Endothelial cell of umbilical vein (primary cell): ENCODE results near the gene COQ9. TPM values are rescaled to one million over a fixed set of nuclear protein-coding genes. Genes with fewer than 3 reads are reported as not detected.

ENCODE experiments used
- BruUV-seq: library from RNA; stranded (reverse); fragments of 400-500 nt; replicated peaks from 2 replicates; lab custom pipeline; 2021; lab: Mats Ljungman, UMichigan
- CTCF ChIA-PET: fragments of 300-600, 350-600 bp; sonication (Branson Sonifier 250); formaldehyde crosslinking; loops from one replicate; lab custom pipeline; 2021; ENCODE audit warnings: antibody characterized with exemption, inconsistent platforms; lab: Charles Lee
- POLR2A ChIA-PET: fragments of 300-600, 350-600 bp; sonication (Branson Sonifier 250); formaldehyde crosslinking; loops from one replicate; lab custom pipeline; 2021; ENCODE audit warnings: antibody characterized with exemption, inconsistent platforms; lab: Charles Lee
- DNase-seq: peaks from one replicate; pipeline ENCODE4 v3.0.0-alpha.2; 2011; ENCODE audit warnings: low read depth, low spot score
- FAIRE-seq: peaks from 2 replicates; lab custom pipeline; 2011; peaks lifted over from hg19 to GRCh38; lab: Jason Lieb, UNC
- H2AFZ ChIP-seq: 2 replicates; pipeline ENCODE4 v1.6.0; 2012; ENCODE audit warnings: low read depth, low read length, control low read depth, inconsistent platforms
- H3K27ac ChIP-seq: 2 replicates; pipeline ENCODE4 v1.5.1; 2011; ENCODE audit warnings: low read depth, mild to moderate bottlenecking, control low read depth, low read length, moderate library complexity; ENCODE audit not compliant: insufficient read depth
- H3K27me3 ChIP-seq, 2 experiments: 2 replicates each; pipeline versions ENCODE4 v1.6.0 to v1.6.1; 2011; ENCODE audit warnings: low read length in 2 of 2, mixed read lengths in 1 of 2; ENCODE audit not compliant: control insufficient read depth in 2 of 2, insufficient read depth in 2 of 2
- H3K36me3 ChIP-seq, 2 experiments: 2 replicates in 1 of 2; 3 replicates in 1 of 2; pipeline ENCODE4 v1.5.1; 2011; ENCODE audit warnings: low read length in 2 of 2, mild to moderate bottlenecking in 1 of 2, moderate library complexity in 1 of 2; ENCODE audit not compliant: control insufficient read depth in 2 of 2, insufficient read depth in 2 of 2; ENCODE audit errors: extremely low read depth in 1 of 2
- H3K4me1 ChIP-seq: 3 replicates; pipeline ENCODE4 v1.5.1; 2011; ENCODE audit warnings: mild to moderate bottlenecking, low read length; ENCODE audit not compliant: control insufficient read depth, insufficient read depth; ENCODE audit errors: extremely low read depth
- H3K4me2 ChIP-seq: 2 replicates; pipeline ENCODE4 v1.6.1; 2011; ENCODE audit warnings: low read length, control low read depth, mixed read lengths; ENCODE audit not compliant: insufficient read depth
- H3K4me3 ChIP-seq, 3 experiments: fragments of 200-600 bp in 1 of 3; sonication (generic), shearing (Covaris generic) in 1 of 3; replicated peaks in 1 of 3; 2 replicates each; pipeline ENCODE4 v1.5.1; 2011 to 2016; ENCODE audit warnings: control low read depth in 3 of 3, low read length in 3 of 3, mild to moderate bottlenecking in 2 of 3, inconsistent platforms in 1 of 3, low read depth in 1 of 3, moderate library complexity in 1 of 3; ENCODE audit not compliant: insufficient read depth in 1 of 3
- H3K79me2 ChIP-seq: 2 replicates; pipeline ENCODE4 v1.6.0; 2012; ENCODE audit warnings: low read length, inconsistent platforms; ENCODE audit not compliant: control insufficient read depth, insufficient read depth
- H3K9ac ChIP-seq: replicated peaks from 2 replicates; pipeline ENCODE3; 2011; ENCODE audit warnings: low read length, control low read depth; ENCODE audit not compliant: insufficient read depth; ENCODE audit errors: extremely low read depth
- H3K9me1 ChIP-seq: replicated peaks from 3 replicates; pipeline ENCODE4 v1.6.0; 2011; ENCODE audit warnings: mild to moderate bottlenecking, low read length; ENCODE audit not compliant: control insufficient read depth, insufficient read depth; ENCODE audit errors: extremely low read depth
- H3K9me3 ChIP-seq: replicated peaks from 2 replicates; pipeline ENCODE4 v1.5.1; 2012; ENCODE audit warnings: low read length, inconsistent platforms; ENCODE audit not compliant: control insufficient read depth, insufficient read depth
- H4K20me1 ChIP-seq: replicated peaks from 2 replicates; pipeline ENCODE3; 2011; ENCODE audit warnings: mild to moderate bottlenecking, low read length; ENCODE audit not compliant: control insufficient read depth, insufficient read depth; ENCODE audit errors: extremely low read depth
- CTCF ChIP-seq, 2 donors: IDR thresholded peaks; 1 replicate in 1 of 2; 2 replicates in 1 of 2; pipeline ENCODE4 v1.5.1; 2011; ENCODE audit warnings: low read length in 2 of 2, mild to moderate bottlenecking in 2 of 2, moderate library complexity in 2 of 2, control low read depth in 1 of 2, inconsistent platforms in 1 of 2, low read depth in 1 of 2; ENCODE audit not compliant: insufficient read depth in 1 of 2; ENCODE audit errors: extremely low read depth in 1 of 2
- EZH2 ChIP-seq: IDR thresholded peaks from 2 replicates; pipeline ENCODE4 v1.6.1; 2012; ENCODE audit warnings: borderline replicate concordance, low read depth, mild to moderate bottlenecking, moderate library complexity, low read length, inconsistent platforms; ENCODE audit not compliant: severe bottlenecking
- FOS ChIP-seq: IDR thresholded peaks from 2 replicates; pipeline ENCODE4 v1.6.1; 2011; ENCODE audit warnings: mild to moderate bottlenecking, low read length, moderate library complexity, borderline replicate concordance; ENCODE audit not compliant: insufficient read depth
- GATA2 ChIP-seq: IDR thresholded peaks from 2 replicates; pipeline ENCODE4 v1.7.0; 2011; ENCODE audit warnings: low read depth, mild to moderate bottlenecking, moderate library complexity, mixed read lengths, low read length; ENCODE audit not compliant: insufficient read length, insufficient read depth
- JUN ChIP-seq: IDR thresholded peaks from 2 replicates; pipeline ENCODE4 v1.6.1; 2011; ENCODE audit warnings: borderline replicate concordance, low read depth; ENCODE audit not compliant: insufficient read length, insufficient read depth
- MYC ChIP-seq: IDR thresholded peaks from one replicate; pipeline ENCODE4 v1.6.1; 2011; ENCODE audit warnings: mild to moderate bottlenecking, low read depth, low read length
- POLR2A ChIP-seq: IDR thresholded peaks from 2 replicates; pipeline ENCODE4 v1.6.1; 2012; ENCODE audit warnings: low read depth, mild to moderate bottlenecking, control low read depth, low read length
- POLR2AphosphoS5 ChIP-seq: IDR thresholded peaks from 2 replicates; pipeline ENCODE4 v1.6.1; 2012; ENCODE audit warnings: low read depth, mild to moderate bottlenecking, control low read depth, low read length, moderate library complexity; ENCODE audit not compliant: insufficient read depth
- dilution Hi-C: fragments of 300-500 bp; cut with MboI; formaldehyde crosslinking; loops from one replicate; pipeline ENCODE4 v1.15.0; 2019; ENCODE audit warnings: low sequenced_read_pairs; ENCODE audit not compliant: extremely low pct_ligation_motif_present
- intact Hi-C: fragments of 100-400 bp; cut with micrococcal nuclease; formaldehyde crosslinking; loops from one replicate; pipeline ENCODE4 v1.10.0; 2022
- polyA plus RNA-seq, 4 experiments: library from polyadenylated mRNA; depleted of rRNA in 3 of 4; stranded (reverse) in 3 of 4; unstranded in 1 of 4; fragments of >200 nt; gene quantifications; 2 replicates each; pipeline versions ENCODE4 v1.2.1 to v1.2.3, GENCODE V29; 2011 to 2012; ENCODE audit warnings: missing spikeins in 1 of 4
- total RNA-seq: library from RNA; stranded (reverse); gene quantifications from 2 replicates; pipeline ENCODE4 v1.2.3, GENCODE V29; 2021
- TF ChIP-seq, protein P1 (sequence below): IDR thresholded peaks from 2 replicates; pipeline ENCODE4 v1.6.1; 2011; ENCODE audit not compliant: insufficient read depth, insufficient read length

COQ9 gene
- total and polyA plus RNA-seq, 2 donors (not counting 3 experiments of a cell fraction or from before 2014, with no cell fraction given): 42.5 to 78.3 TPM

GRCh38 chr16:57479976-57480753 is 32.9 kb downstream of the COQ9 start:
- intact Hi-C loops: loop anchor here (10.0 kb wide), 1 partner anchor 165 kb away; no protein-coding TSS in a partner anchor
- no TSS peak for BruUV-seq

DNA sequence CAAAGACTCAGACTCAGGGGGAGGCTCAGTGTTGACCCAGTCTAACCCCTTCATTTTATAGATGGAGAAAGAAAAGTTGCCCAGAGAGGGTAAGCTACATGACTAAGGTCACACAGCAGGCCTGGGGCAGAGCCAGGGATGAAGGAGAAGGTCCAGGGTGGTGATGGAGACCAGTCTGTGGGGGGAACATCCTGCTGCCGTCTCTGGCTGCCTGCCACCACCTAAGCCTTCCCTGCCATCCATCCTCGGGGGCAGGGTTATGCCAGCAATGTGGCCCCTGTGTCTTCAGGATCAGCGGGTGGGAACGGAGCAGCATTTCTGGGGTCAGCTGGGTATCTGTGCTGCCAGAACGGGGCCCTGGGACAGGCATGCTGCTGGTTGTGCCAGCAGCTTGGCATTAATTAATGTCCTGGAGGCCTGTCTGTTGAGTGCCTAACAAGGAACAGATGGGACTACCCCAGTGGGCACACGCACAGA is 33.5 kb downstream of the COQ9 start:
- ChIA-PET CTCF (interaction anchor here (0.9 to 1.4 kb wide), 3 partner anchors 16 to 39 kb away, joined by 3 to 8 read pairs (median 3); partner anchors contain the start of gene POLR2C), POLR2A (no interaction called here)
- Histone ChIP-seq H4K20me1 (no peaks in the 10 kb centered on the region), H3K4me3 (no peak overlapping the region), H3K79me2 (peaks cover 15% of the 10 kb centered on the region), H2AFZ (no peak overlapping the region), H3K9me3 (no peaks in the 10 kb centered on the region), H3K36me3 (no peaks in the 10 kb centered on the region), H3K27ac (no peak overlapping the region), H3K27me3 (no peaks in the 10 kb centered on the region), H3K4me1 (peaks cover 26% of the 10 kb centered on the region), H3K9me1 (no peaks in the 10 kb centered on the region), H3K9ac (no peak overlapping the region), H3K4me2 (no peak overlapping the region)
- FAIRE-seq (no peak), DNase-seq (no peak)
- no TSS peak for BruUV-seq
- dilution Hi-C loops (no loop called here), intact Hi-C loops (no loop called here)
- TF ChIP-seq, protein P1, sequence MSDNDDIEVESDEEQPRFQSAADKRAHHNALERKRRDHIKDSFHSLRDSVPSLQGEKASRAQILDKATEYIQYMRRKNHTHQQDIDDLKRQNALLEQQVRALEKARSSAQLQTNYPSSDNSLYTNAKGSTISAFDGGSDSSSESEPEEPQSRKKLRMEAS: no peak
- TF ChIP-seq POLR2AphosphoS5: no peak
- TF ChIP-seq GATA2: no peak
- TF ChIP-seq POLR2A: no peak
- TF ChIP-seq EZH2: no peak
- no peak for TF ChIP-seq MYC
- TF ChIP-seq FOS: no peak
- no peak for TF ChIP-seq JUN
- TF ChIP-seq CTCF (IDR thresholded peaks at IDR 0.05; ENCODE audit: extremely low read depth in 1 of 2, insufficient read depth in 1 of 2, low read depth in 1 of 2, low read length in 2 of 2): no peak

More at GRCh38 chr16:57479976-57480753, 32.9 kb downstream of the COQ9 start:
- ChIA-PET CTCF (interaction anchor here (0.9 to 3.0 kb wide), 4 partner anchors 15 to 40 kb away, joined by 3 to 21 read pairs (median 3); partner anchors contain the start of genes CIAPIN1, COQ9 and POLR2C), POLR2A (interaction anchor here (0.6 kb wide), 1 partner anchor 37 kb away, joined by 5 read pairs; no protein-coding TSS in a partner anchor)
- Histone ChIP-seq H3K27ac (no peak overlapping the region), H3K9me1 (no peaks in the 10 kb centered on the region), H3K4me3 (peak overlapping the region in 1 of 3 experiments; percentile 68), H4K20me1 (no peaks in the 10 kb centered on the region), H3K27me3 (no peaks in the 10 kb centered on the region), H3K79me2 (peaks cover 15% of the 10 kb centered on the region), H3K36me3 (peaks cover 0 to under 1% of the 10 kb centered on the region in 2 experiments), H3K9ac (no peak overlapping the region), H2AFZ (peak overlapping the region; percentile 93), H3K4me2 (peak overlapping the region; percentile 87), H3K4me1 (peaks cover 28% of the 10 kb centered on the region), H3K9me3 (no peaks in the 10 kb centered on the region)
- dilution Hi-C loops: no loop called here
- DNase-seq: no peak
- no peak for TF ChIP-seq EZH2
- no peak for TF ChIP-seq JUN
- no peak for TF ChIP-seq POLR2AphosphoS5
- no peak for TF ChIP-seq FOS
- TF ChIP-seq GATA2: no peak
- FAIRE-seq: no peak
